HG03064 (cell line): ENCODE results near the gene PUS7L.

Source experiments
- ATAC-seq: cut with Tn5 transposase; IDR thresholded peaks from one replicate; pipeline ENCODE4 v1.9.1; 2021; ENCODE audit warnings: low read depth; ENCODE audit not compliant: unreplicated experiment

PUS7L gene

GRCh38 chr12:43669373-43669772 is 89.2 kb downstream of the PUS7L start:
- no peak for ATAC-seq
